ENCODE measurements around the gene DBNL.

GRCh38 chr7:44060091-44060947 lies 15.8 kb downstream of the DBNL start:
- TF ChIP-seq EP300 (IDR thresholded peaks at IDR 0.05) (no peak), CTCF (IDR thresholded peaks at IDR 0.05) (no peak), POLR2A (IDR thresholded peaks at IDR 0.05) (no peak), POLR2AphosphoS5 (IDR thresholded peaks at IDR 0.05) (no peak)
